HCT116 (cell line): Measurements from ENCODE around the gene PI4K2A. TPM values are rescaled to one million over a fixed set of nuclear protein-coding genes. Genes with fewer than 3 reads are reported as not detected.

Experiments
- ATAC-seq: fragments of 200-7000 bp; cut with Tn5 transposase; 2 replicates; pipeline ENCODE4 v1.9.1; 2020; ENCODE audit warnings: mild to moderate bottlenecking, moderate library complexity
- BruUV-seq: library from RNA; stranded (reverse); fragments of 400-500 nt; replicated peaks from 2 replicates; lab custom pipeline; 2021; lab: Mats Ljungman, UMichigan
- CTCF ChIA-PET: fragments of 300-600 bp; sonication (Branson Sonifier 250); formaldehyde crosslinking; loops from one replicate; lab custom pipeline; 2021; ENCODE audit warnings: antibody characterized with exemption; lab: Charles Lee
- POLR2A ChIA-PET: fragments of 300-600, 350-600 bp; sonication (Branson Sonifier 250); formaldehyde crosslinking; loops from one replicate; lab custom pipeline; 2021; ENCODE audit warnings: antibody characterized with exemption; lab: Charles Lee
- RAD21 ChIA-PET, 2 experiments: fragments of 300-600 bp; sonication (Branson Sonifier 250); formaldehyde crosslinking; loops; one replicate each; lab custom pipeline; 2023; ENCODE audit warnings: low total read pairs in 2 of 2; ENCODE audit not compliant: uncharacterized antibody in 2 of 2, unreplicated experiment in 2 of 2, low non-redundant PET in 1 of 2; lab: Charles Lee
- DNase-seq: peaks from one replicate; pipeline ENCODE4 v3.0.0-alpha.2; 2010; ENCODE audit warnings: low read depth, low spot score
- H2AFZ ChIP-seq: fragments of 200-600 bp; shearing (Covaris generic), sonication (generic); 2 replicates; pipeline ENCODE4 v1.6.1; 2017; ENCODE audit warnings: low read depth, mixed run types, mixed read lengths, antibody characterized with exemption, low read length; ENCODE audit not compliant: poor library complexity, severe bottlenecking
- H3K27ac ChIP-seq: 2 replicates; pipeline ENCODE4 v1.5.1; 2012; ENCODE audit warnings: low read depth, low read length
- H3K27me3 ChIP-seq: fragments of 200-600 bp; sonication (generic); 2 replicates; pipeline ENCODE4 v1.6.1; 2016; ENCODE audit warnings: mixed run types, low read length, mixed read lengths; ENCODE audit not compliant: insufficient read depth
- H3K36me3 ChIP-seq, 2 experiments: fragments of 200-500 bp in 1 of 2; fragments of 200-600 bp in 1 of 2; sonication (Bioruptor generic) in 1 of 2; sonication (generic) in 1 of 2; 2 replicates each; pipeline versions ENCODE4 v1.5.1 to v1.6.1; 2014 to 2016; ENCODE audit warnings: low read length in 2 of 2, inconsistent platforms in 1 of 2, mixed read lengths in 1 of 2, mixed run types in 1 of 2; ENCODE audit not compliant: insufficient read depth in 2 of 2, control insufficient read depth in 1 of 2
- H3K4me1 ChIP-seq, 2 experiments: fragments of 200-600 bp in 1 of 2; sonication (generic) in 1 of 2; 2 replicates each; pipeline versions ENCODE4 v1.5.1 to v1.6.1; 2012 to 2017; ENCODE audit warnings: low read length in 2 of 2, inconsistent platforms in 1 of 2, mild to moderate bottlenecking in 1 of 2, mixed read lengths in 1 of 2, mixed run types in 1 of 2, moderate library complexity in 1 of 2; ENCODE audit not compliant: insufficient read depth in 2 of 2, control insufficient read depth in 1 of 2
- H3K4me2 ChIP-seq: fragments of 200-600 bp; sonication (generic); 2 replicates; pipeline ENCODE4 v1.6.1; 2017; ENCODE audit warnings: mixed run types, low read length, mixed read lengths
- H3K4me3 ChIP-seq, 2 experiments: fragments of 200-600 bp in 1 of 2; sonication (generic) in 1 of 2; replicated peaks in 1 of 2; 2 replicates each; pipeline ENCODE4 v1.5.1; 2011 to 2016; ENCODE audit warnings: low read length in 2 of 2, control low read depth in 1 of 2, low read depth in 1 of 2, mild to moderate bottlenecking in 1 of 2, mixed read lengths in 1 of 2, mixed run types in 1 of 2
- H3K79me2 ChIP-seq: fragments of 200-600 bp; sonication (generic); 2 replicates; pipeline ENCODE4 v1.6.1; 2017; ENCODE audit warnings: mild to moderate bottlenecking, mixed run types, low read length, moderate library complexity, mixed read lengths; ENCODE audit not compliant: insufficient read depth
- H3K9ac ChIP-seq: fragments of 200-600 bp; sonication (generic); 2 replicates; pipeline ENCODE4 v1.6.1; 2016; ENCODE audit warnings: low read length, mixed read lengths
- H3K9me2 ChIP-seq: fragments of 200-600 bp; sonication (generic), shearing (Covaris generic); 2 replicates; pipeline ENCODE4 v1.6.1; 2017; ENCODE audit warnings: mixed run types, mild to moderate bottlenecking, moderate library complexity; ENCODE audit not compliant: insufficient read depth
- H3K9me3 ChIP-seq, 2 experiments: fragments of 200-500 bp in 1 of 2; fragments of 200-600 bp in 1 of 2; sonication (Bioruptor generic) in 1 of 2; sonication (generic) in 1 of 2; 2 replicates each; pipeline ENCODE4 v1.6.1; 2014 to 2017; ENCODE audit warnings: low read length in 2 of 2, mixed read lengths in 2 of 2, inconsistent platforms in 1 of 2, low read depth in 1 of 2, mild to moderate bottlenecking in 1 of 2, mixed run types in 1 of 2, moderate library complexity in 1 of 2; ENCODE audit not compliant: control insufficient read depth in 1 of 2, insufficient read depth in 1 of 2
- H4K20me1 ChIP-seq: fragments of 200-600 bp; sonication (generic), shearing (Covaris generic); 2 replicates; pipeline ENCODE4 v1.6.1; 2017; ENCODE audit warnings: mixed run types, mild to moderate bottlenecking, moderate library complexity; ENCODE audit not compliant: insufficient read depth
- CBX3 ChIP-seq: IDR thresholded peaks from 2 replicates; pipeline ENCODE4 v1.6.1; 2012; ENCODE audit warnings: low read depth
- CEBPB ChIP-seq: IDR thresholded peaks from 2 replicates; pipeline ENCODE4 v1.6.1; 2012; ENCODE audit warnings: low read depth
- EGR1 ChIP-seq: IDR thresholded peaks from 2 replicates; pipeline ENCODE4 v1.6.1; 2012; ENCODE audit warnings: low read depth
- ELF1 ChIP-seq: IDR thresholded peaks from 2 replicates; pipeline ENCODE4 v1.6.1; 2012; ENCODE audit warnings: low read depth, borderline replicate concordance
- EZH2 ChIP-seq: fragments of 200-600 bp; sonication (generic); IDR thresholded peaks from 2 replicates; pipeline ENCODE4 v1.6.1; 2017; ENCODE audit warnings: antibody characterized with exemption, mixed run types
- FOSL1 ChIP-seq: IDR thresholded peaks from 2 replicates; pipeline ENCODE4 v1.6.1; 2012; ENCODE audit warnings: low read depth
- JUND ChIP-seq: IDR thresholded peaks from 2 replicates; pipeline ENCODE4 v1.6.1; 2012
- POLR2AphosphoS5 ChIP-seq: IDR thresholded peaks from 2 replicates; pipeline ENCODE4 v1.6.1; 2011; ENCODE audit warnings: mild to moderate bottlenecking, low read depth, low read length, moderate library complexity
- RAD21 ChIP-seq: IDR thresholded peaks from 2 replicates; pipeline ENCODE4 v1.6.1; 2012; ENCODE audit warnings: low read depth, mild to moderate bottlenecking
- SIN3A ChIP-seq: IDR thresholded peaks from 2 replicates; pipeline ENCODE4 v1.6.1; 2012; ENCODE audit warnings: low read depth
- SP1 ChIP-seq: IDR thresholded peaks from 2 replicates; pipeline ENCODE4 v1.6.1; 2012; ENCODE audit warnings: low read depth
- TCF7L2 ChIP-seq: IDR thresholded peaks from 2 replicates; pipeline ENCODE4 v1.7.0; 2011; ENCODE audit warnings: borderline replicate concordance, inconsistent platforms; ENCODE audit not compliant: insufficient read depth, insufficient read length; ENCODE audit errors: extremely low read depth
- ZFX ChIP-seq: fragments of 450-650 bp; IDR thresholded peaks from 2 replicates; pipeline ENCODE4 v1.6.1; 2017
- ZNF274 ChIP-seq: fragments of 200-500 bp; sonication (Bioruptor generic); IDR thresholded peaks from 2 replicates; pipeline ENCODE4 v1.6.1; 2014; ENCODE audit warnings: mild to moderate bottlenecking, low read depth, low read length, inconsistent platforms
- intact Hi-C: fragments of 100-400 bp; cut with micrococcal nuclease; formaldehyde crosslinking; loops from 2 replicates; pipeline ENCODE4 v1.10.0; 2022
- total RNA-seq: library from RNA; stranded (reverse); gene quantifications from one replicate; pipeline ENCODE4 v1.2.1, GENCODE V29; 2021; ENCODE audit not compliant: unreplicated experiment
- TF ChIP-seq, protein P1 (sequence below), 3 experiments: fragments of 200-600 bp in 1 of 3; sonication (generic) in 1 of 3; IDR thresholded peaks in 2 of 3; conservative IDR thresholded peaks in 1 of 3; 2 replicates each; pipeline ENCODE4 v1.5.1; 2012 to 2017; ENCODE audit warnings: low read depth in 2 of 3, low read length in 2 of 3, antibody characterized with exemption in 1 of 3, borderline replicate concordance in 1 of 3, control low read depth in 1 of 3, mild to moderate bottlenecking in 1 of 3, mixed read lengths in 1 of 3, mixed run types in 1 of 3, moderate library complexity in 1 of 3; ENCODE audit not compliant: insufficient read depth in 1 of 3
- TF ChIP-seq, protein P2 (sequence below): IDR thresholded peaks from 2 replicates; pipeline ENCODE4 v1.6.1; 2012; ENCODE audit warnings: low read depth
- TF ChIP-seq, protein P3 (sequence below): IDR thresholded peaks from 2 replicates; pipeline ENCODE4 v1.6.1; 2011; ENCODE audit warnings: mild to moderate bottlenecking, low read length, moderate library complexity; ENCODE audit not compliant: insufficient replicate concordance; ENCODE audit errors: extremely low read depth

Gene PI4K2A
- total RNA-seq, 1 experiment from 2014 or later = 20.0 TPM

DNA sequence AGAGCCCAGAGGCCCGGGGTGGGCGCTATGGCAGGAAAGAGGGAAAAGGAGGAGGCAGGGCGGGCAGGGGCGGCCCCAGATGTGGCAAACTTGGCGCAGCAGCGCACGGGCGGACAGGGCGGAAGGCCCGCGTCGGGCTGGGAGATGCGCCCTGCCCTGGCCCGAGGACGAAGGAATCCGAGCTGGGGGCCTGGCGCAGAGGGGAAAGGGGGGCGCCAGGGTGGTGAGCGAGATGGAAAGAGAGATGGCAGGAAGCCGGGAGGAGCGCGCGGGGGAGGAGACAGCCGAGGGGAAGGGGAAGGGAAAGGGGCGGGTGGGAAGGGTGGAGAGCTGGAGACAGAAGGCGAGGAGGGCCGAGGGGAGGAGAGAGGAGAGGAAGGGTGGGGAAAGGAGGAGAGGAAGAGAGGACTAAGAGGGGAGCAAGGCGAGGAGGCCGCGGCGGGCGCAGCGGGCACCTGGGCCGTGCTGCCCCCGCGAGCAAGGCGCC, 72.9 kb downstream of the PI4K2A start, which contains the start of gene MARVELD1 (continued):
- no peak for TF ChIP-seq TCF7L2
- TF ChIP-seq EZH2 = no peak
- TF ChIP-seq, all 23 proteins: peak for 4

DNA sequence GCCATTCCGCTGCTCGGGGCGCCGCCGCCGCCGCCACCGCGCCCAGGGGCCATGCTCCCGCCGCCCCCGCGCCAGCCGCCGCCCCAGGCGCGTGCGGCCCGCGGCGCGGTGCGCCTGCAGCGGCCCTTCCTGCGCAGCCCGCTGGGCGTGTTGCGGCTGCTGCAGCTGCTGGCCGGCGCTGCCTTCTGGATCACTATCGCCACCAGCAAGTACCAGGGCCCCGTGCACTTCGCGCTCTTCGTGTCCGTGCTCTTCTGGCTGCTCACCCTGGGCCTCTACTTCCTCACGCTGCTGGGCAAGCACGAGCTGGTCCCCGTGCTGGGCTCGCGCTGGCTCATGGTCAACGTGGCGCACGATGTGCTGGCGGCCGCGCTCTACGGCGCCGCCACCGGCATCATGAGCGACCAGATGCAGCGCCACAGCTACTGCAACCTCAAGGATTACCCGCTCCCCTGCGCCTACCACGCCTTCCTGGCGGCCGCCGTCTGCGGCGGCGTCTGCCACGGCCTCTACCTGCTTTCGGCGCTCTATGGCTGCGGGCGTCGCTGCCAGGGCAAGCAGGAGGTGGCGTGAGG, 73.4 kb downstream of the PI4K2A start:
- H3K9me2 ChIP-seq = no peaks in the 10 kb centered on the region
- H2AFZ ChIP-seq = no peak overlapping the region
- DNase-seq (no peak), ATAC-seq (peak; percentile 52)
- H4K20me1 ChIP-seq = no peaks in the 10 kb centered on the region
- H3K9me3 ChIP-seq = no peaks in the 10 kb centered on the region
- peak overlapping the region; percentile 72 to 81 for H3K4me3 ChIP-seq
- H3K9ac ChIP-seq = peak overlapping the region; percentile 94
- peak overlapping the region; percentile 76 for H3K4me2 ChIP-seq
- H3K79me2 ChIP-seq = peaks cover 26% of the 10 kb centered on the region; the same call in 1 of the 2 replicates
- ChIA-PET RAD21 (no interaction called here), POLR2A (interaction anchor here (1.4 to 2.3 kb wide), 3 partner anchors 10 to 27 kb away, joined by 7 to 12 read pairs (median 7); partner anchors contain the start of genes AVPI1 and ZFYVE27), CTCF (interaction anchor here (0.6 to 2.6 kb wide), 7 partner anchors 10 to 83 kb away, joined by 3 to 16 read pairs (median 5); partner anchors contain the start of gene AVPI1)
- peaks cover 0 to 12% of the 10 kb centered on the region in 2 experiments; a peak in 2 of 4 replicates for H3K36me3 ChIP-seq
- BruUV-seq = no TSS peak
- H3K4me1 ChIP-seq = peaks cover 32 to 52% of the 10 kb centered on the region in 2 experiments
- peak overlapping the region; percentile 99 for H3K27ac ChIP-seq
- intact Hi-C loops = no loop called here
- H3K27me3 ChIP-seq = no peaks in the 10 kb centered on the region
- no peak for TF ChIP-seq EZH2
- TF ChIP-seq, protein P1, sequence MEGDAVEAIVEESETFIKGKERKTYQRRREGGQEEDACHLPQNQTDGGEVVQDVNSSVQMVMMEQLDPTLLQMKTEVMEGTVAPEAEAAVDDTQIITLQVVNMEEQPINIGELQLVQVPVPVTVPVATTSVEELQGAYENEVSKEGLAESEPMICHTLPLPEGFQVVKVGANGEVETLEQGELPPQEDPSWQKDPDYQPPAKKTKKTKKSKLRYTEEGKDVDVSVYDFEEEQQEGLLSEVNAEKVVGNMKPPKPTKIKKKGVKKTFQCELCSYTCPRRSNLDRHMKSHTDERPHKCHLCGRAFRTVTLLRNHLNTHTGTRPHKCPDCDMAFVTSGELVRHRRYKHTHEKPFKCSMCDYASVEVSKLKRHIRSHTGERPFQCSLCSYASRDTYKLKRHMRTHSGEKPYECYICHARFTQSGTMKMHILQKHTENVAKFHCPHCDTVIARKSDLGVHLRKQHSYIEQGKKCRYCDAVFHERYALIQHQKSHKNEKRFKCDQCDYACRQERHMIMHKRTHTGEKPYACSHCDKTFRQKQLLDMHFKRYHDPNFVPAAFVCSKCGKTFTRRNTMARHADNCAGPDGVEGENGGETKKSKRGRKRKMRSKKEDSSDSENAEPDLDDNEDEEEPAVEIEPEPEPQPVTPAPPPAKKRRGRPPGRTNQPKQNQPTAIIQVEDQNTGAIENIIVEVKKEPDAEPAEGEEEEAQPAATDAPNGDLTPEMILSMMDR (IDR thresholded peaks at IDR 0.05 in 2 of 3, conservative IDR thresholded peaks at IDR 0.05 in 1 of 3; ENCODE audit: borderline replicate concordance in 1 of 3, insufficient read depth in 1 of 3, low read depth in 2 of 3, low read length in 2 of 3) = no peak
- no peak; the same call in none of the 2 replicates for TF ChIP-seq EGR1
- TF ChIP-seq FOSL1 = no peak
- TF ChIP-seq CEBPB = no peak
- no peak for TF ChIP-seq RAD21
- TF ChIP-seq SIN3A = peak; percentile 78
- TF ChIP-seq ZNF274 = no peak
- TF ChIP-seq, protein P2, sequence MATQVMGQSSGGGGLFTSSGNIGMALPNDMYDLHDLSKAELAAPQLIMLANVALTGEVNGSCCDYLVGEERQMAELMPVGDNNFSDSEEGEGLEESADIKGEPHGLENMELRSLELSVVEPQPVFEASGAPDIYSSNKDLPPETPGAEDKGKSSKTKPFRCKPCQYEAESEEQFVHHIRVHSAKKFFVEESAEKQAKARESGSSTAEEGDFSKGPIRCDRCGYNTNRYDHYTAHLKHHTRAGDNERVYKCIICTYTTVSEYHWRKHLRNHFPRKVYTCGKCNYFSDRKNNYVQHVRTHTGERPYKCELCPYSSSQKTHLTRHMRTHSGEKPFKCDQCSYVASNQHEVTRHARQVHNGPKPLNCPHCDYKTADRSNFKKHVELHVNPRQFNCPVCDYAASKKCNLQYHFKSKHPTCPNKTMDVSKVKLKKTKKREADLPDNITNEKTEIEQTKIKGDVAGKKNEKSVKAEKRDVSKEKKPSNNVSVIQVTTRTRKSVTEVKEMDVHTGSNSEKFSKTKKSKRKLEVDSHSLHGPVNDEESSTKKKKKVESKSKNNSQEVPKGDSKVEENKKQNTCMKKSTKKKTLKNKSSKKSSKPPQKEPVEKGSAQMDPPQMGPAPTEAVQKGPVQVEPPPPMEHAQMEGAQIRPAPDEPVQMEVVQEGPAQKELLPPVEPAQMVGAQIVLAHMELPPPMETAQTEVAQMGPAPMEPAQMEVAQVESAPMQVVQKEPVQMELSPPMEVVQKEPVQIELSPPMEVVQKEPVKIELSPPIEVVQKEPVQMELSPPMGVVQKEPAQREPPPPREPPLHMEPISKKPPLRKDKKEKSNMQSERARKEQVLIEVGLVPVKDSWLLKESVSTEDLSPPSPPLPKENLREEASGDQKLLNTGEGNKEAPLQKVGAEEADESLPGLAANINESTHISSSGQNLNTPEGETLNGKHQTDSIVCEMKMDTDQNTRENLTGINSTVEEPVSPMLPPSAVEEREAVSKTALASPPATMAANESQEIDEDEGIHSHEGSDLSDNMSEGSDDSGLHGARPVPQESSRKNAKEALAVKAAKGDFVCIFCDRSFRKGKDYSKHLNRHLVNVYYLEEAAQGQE = no peak
- no peak for TF ChIP-seq ELF1
- TF ChIP-seq JUND = no peak
- peak; percentile 93 for TF ChIP-seq ZFX
- TF ChIP-seq, protein P3, sequence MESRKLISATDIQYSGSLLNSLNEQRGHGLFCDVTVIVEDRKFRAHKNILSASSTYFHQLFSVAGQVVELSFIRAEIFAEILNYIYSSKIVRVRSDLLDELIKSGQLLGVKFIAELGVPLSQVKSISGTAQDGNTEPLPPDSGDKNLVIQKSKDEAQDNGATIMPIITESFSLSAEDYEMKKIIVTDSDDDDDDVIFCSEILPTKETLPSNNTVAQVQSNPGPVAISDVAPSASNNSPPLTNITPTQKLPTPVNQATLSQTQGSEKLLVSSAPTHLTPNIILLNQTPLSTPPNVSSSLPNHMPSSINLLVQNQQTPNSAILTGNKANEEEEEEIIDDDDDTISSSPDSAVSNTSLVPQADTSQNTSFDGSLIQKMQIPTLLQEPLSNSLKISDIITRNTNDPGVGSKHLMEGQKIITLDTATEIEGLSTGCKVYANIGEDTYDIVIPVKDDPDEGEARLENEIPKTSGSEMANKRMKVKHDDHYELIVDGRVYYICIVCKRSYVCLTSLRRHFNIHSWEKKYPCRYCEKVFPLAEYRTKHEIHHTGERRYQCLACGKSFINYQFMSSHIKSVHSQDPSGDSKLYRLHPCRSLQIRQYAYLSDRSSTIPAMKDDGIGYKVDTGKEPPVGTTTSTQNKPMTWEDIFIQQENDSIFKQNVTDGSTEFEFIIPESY = no peak
- TF ChIP-seq POLR2AphosphoS5 = peak; percentile 90
- no peak; the same call in 1 of the 2 replicates for TF ChIP-seq CBX3
- peak; percentile 20; the same call in 1 of the 2 replicates for TF ChIP-seq SP1
